ENCODE results near the gene USP6NL. TPM values are rescaled to one million over a fixed set of nuclear protein-coding genes. Genes with fewer than 3 reads are reported as not detected.

USP6NL gene
- total and polyA plus RNA-seq, 2 of the 8 experiments (the other 6 are each of a cell fraction or from before 2014, with no cell fraction given): 10.9 to 28.8 TPM

DNA sequence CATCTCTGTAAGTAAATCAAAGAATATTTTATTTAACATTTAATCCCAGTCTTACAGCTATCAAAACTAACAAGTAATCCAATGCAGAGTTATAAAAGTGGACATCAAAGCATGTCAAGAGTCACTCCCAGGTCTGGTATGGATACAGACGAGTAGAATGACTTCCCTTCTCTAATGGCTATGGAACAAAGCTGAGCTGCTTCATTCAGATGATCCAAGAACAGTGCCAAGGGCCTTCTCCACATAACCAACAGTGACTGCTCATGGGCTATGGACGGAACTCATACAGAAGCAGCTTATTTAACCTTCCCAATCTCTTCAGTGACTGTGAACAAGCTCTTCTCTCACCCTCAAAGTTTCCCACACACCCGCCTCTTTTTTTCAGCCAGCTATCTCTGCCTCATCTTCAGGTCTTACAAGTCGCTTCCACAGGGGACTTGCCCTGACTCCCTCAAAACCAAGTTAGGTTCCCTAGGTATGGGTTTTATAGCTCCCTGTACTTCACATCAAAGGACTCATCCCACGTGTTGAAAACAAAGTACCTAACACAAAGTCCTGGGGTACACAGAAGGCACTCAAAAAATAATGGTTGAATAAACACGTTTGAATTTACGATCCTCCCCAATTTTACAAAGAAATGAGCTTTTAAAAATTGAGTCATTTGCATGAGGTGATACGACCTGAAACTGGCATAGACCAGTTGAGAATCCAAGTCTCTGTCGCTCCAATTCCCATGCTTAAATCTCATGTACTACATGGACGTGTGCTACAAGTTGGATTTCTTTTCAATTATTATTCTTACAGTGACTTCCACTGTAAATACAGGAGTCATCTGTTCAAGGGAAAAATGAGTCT lies 3.1 kb downstream of the USP6NL start:
- Histone ChIP-seq H3K23me2 (ENCODE audit: low read depth, low read length) (peaks cover 2% of the 10 kb centered on the region), H3K4ac (replicated peaks; ENCODE audit: insufficient read length, low read depth, low read length) (no peak overlapping the region), H2AFZ (ENCODE audit: low read length) (no peak overlapping the region), H3K27ac (ENCODE audit: low read depth, low read length) (no peak overlapping the region), H3K79me1 (ENCODE audit: low read depth, low read length) (no peaks in the 10 kb centered on the region; the same call in 1 of the 2 replicates), H3K9me3 (ENCODE audit: insufficient read depth in 2 of 2, low read depth in 1 of 2, low read length in 1 of 2) (no peaks in the 10 kb centered on the region), H4K5ac (ENCODE audit: insufficient read length, low read depth, low read length) (no peak overlapping the region), H3K4me2 (ENCODE audit: insufficient read depth in 1 of 2, low read depth in 2 of 2, low read length in 2 of 2) (no peak overlapping the region; a peak in 1 of 4 replicates), H2BK120ac (replicated peaks; ENCODE audit: low read depth, low read length) (no peak overlapping the region), H3K4me1 (replicated peaks in 1 of 4; ENCODE audit: control insufficient read depth in 3 of 4, insufficient read depth in 4 of 4, low read length in 3 of 4) (peaks cover 4 to 11% (median 9%) of the 10 kb centered on the region in 4 experiments), H3K9ac (replicated peaks in 1 of 4; ENCODE audit: extremely low read depth in 1 of 4, low read depth in 3 of 4, low read length in 3 of 4) (no peak overlapping the region), H3K18ac (ENCODE audit: extremely low read depth, low read length) (no peak overlapping the region), H3K14ac (ENCODE audit: insufficient read length) (no peak overlapping the region), H3K4me3 (ENCODE audit: extremely low read depth in 1 of 4, insufficient read depth in 2 of 4, low read depth in 3 of 4, low read length in 4 of 4) (no peak overlapping the region), H3K56ac (replicated peaks; ENCODE audit: insufficient read length, low read depth, low read length) (no peak overlapping the region), H2AK5ac (ENCODE audit: low read depth, low read length) (0 out of 2 replicates have a peak overlapping the region, but pooled peaks have one; percentile 11), H4K91ac (replicated peaks; ENCODE audit: insufficient read length, low read length) (no peak overlapping the region), H2BK12ac (ENCODE audit: low read depth, low read length) (no peak overlapping the region), H4K8ac (ENCODE audit: extremely low read depth, insufficient read depth, low read length) (no peak overlapping the region), H2BK20ac (ENCODE audit: low read length) (no peak overlapping the region), H3K36me3 (ENCODE audit: control insufficient read depth in 2 of 4, insufficient read depth in 4 of 4, low read length in 3 of 4) (no peaks in the 10 kb centered on the region), H3K23ac (ENCODE audit: insufficient read length) (no peak overlapping the region), H3K27me3 (replicated peaks in 1 of 4; ENCODE audit: control insufficient read depth in 3 of 4, extremely low read depth in 1 of 4, insufficient read depth in 3 of 4, low read length in 3 of 4) (no peaks in the 10 kb centered on the region; a peak in 1 of 7 replicates), H4K20me1 (replicated peaks in 1 of 2; ENCODE audit: control insufficient read depth in 1 of 2, insufficient read depth in 2 of 2, low read length in 2 of 2) (peaks cover 7% of the 10 kb centered on the region in 2 experiments), H2BK5ac (ENCODE audit: low read depth, low read length) (no peak overlapping the region), H3K79me2 (ENCODE audit: control insufficient read depth in 1 of 2, insufficient read depth in 2 of 2, low read length in 2 of 2) (peaks cover 10 to 75% of the 10 kb centered on the region in 2 experiments; a peak in 3 of 4 replicates), H2BK15ac (ENCODE audit: low read length) (no peak overlapping the region)
- no peak for TF ChIP-seq SP4 (IDR thresholded peaks at IDR 0.05; ENCODE audit: low read length)
- no peak for TF ChIP-seq GTF2F1 (IDR thresholded peaks at IDR 0.05; ENCODE audit: borderline replicate concordance, low read depth, low read length)
- no peak for TF ChIP-seq YY1 (IDR thresholded peaks at IDR 0.05; ENCODE audit: low read depth, low read length)
- TF ChIP-seq SAP30 (IDR thresholded peaks at IDR 0.05; ENCODE audit: insufficient read depth, insufficient replicate concordance, low read length): no peak
- no peak for TF ChIP-seq FOSL1 (IDR thresholded peaks at IDR 0.05; ENCODE audit: insufficient read depth, low read depth, low read length)
- TF ChIP-seq CHD2 (IDR thresholded peaks at IDR 0.05; ENCODE audit: low read length): no peak
- TF ChIP-seq CBX8 (IDR thresholded peaks at IDR 0.05; ENCODE audit: borderline replicate concordance, low read depth, low read length): no peak
- TF ChIP-seq TCF12 (IDR thresholded peaks at IDR 0.05; ENCODE audit: low read depth, low read length): no peak
- TF ChIP-seq CBX5 (IDR thresholded peaks at IDR 0.05; ENCODE audit: low read depth, low read length): no peak
- no peak for TF ChIP-seq ZNF274 (IDR thresholded peaks at IDR 0.05; ENCODE audit: borderline replicate concordance, extremely low read depth, low read length)
- no peak for TF ChIP-seq POU5F1 (IDR thresholded peaks at IDR 0.05; ENCODE audit: low read depth, low read length)
- no peak for TF ChIP-seq JUND (IDR thresholded peaks at IDR 0.05; ENCODE audit: low read length)
- DNase-seq (ENCODE audit: low read depth in 1 of 2, low spot score in 2 of 2) (no peak), FAIRE-seq (no peak)
- CTCF ChIA-PET (ENCODE audit: partially characterized antibody): interaction anchor here (0.8 to 1.7 kb wide), 8 partner anchors 14 to 149 kb away, joined by 3 to 7 read pairs (median 4); no protein-coding TSS in a partner anchor
- WGBS, 2 experiments (ENCODE audit: extremely low coverage in 1 of 2, insufficient coverage in 1 of 2, insufficient read length in 1 of 2, insufficient replicate concordance in 2 of 2, low coverage in 1 of 2, low lambda C conversion rate in 2 of 2, missing lambda C conversion rate in 1 of 2): 81% methylated on average over 10 of the region's 10 CpGs; no CpG with 5 or more reads in 1 of the 2 experiments
- POLR2A ChIA-PET (ENCODE audit: partially characterized antibody): interaction anchor here (0.6 to 2.4 kb wide), 4 partner anchors 13 to 134 kb away, joined by 3 to 6 read pairs (median 4); partner anchors contain the start of gene ECHDC3
